ENCODE data around the gene PLEKHA7.

GRCh38 chr11:16921019-16921418 is 93.2 kb downstream of the PLEKHA7 start:
- TF ChIP-seq POLR2A (IDR thresholded peaks at IDR 0.05; ENCODE audit: low read length) (no peak), GATA1 (IDR thresholded peaks at IDR 0.05; ENCODE audit: low read depth, low read length) (no peak)
